GM23338 (cell line): ENCODE measurements around the gene OVCA2.

Experiments used
- CREB1 ChIP-seq: fragments of 250-450 bp; sonication (Bioruptor Pico); IDR thresholded peaks from 2 replicates; pipeline ENCODE4 v1.5.0; 2020; ENCODE audit warnings: low read depth, mild to moderate bottlenecking, moderate library complexity
- EZH2 ChIP-seq: fragments of 200-600 bp; sonication (generic); IDR thresholded peaks from one replicate; pipeline ENCODE4 v1.8.0; 2017; ENCODE audit warnings: antibody characterized with exemption, mild to moderate bottlenecking, low read depth; ENCODE audit not compliant: unreplicated experiment
- EZH2phosphoT487 ChIP-seq: fragments of 200-600 bp; sonication (generic); IDR thresholded peaks from one replicate; pipeline ENCODE4 v1.8.1; 2018; ENCODE audit warnings: antibody characterized with exemption; ENCODE audit not compliant: unreplicated experiment
- JUNB ChIP-seq: IDR thresholded peaks from one replicate; pipeline ENCODE4 v1.6.1; 2016; ENCODE audit warnings: antibody characterized with exemption; ENCODE audit not compliant: unreplicated experiment
- NANOG ChIP-seq: IDR thresholded peaks from 2 replicates; pipeline ENCODE4 v1.6.1; 2016; ENCODE audit warnings: antibody characterized with exemption, borderline replicate concordance
- POLR2AphosphoS5 ChIP-seq: IDR thresholded peaks from 2 replicates; pipeline ENCODE4 v1.6.1; 2016; ENCODE audit warnings: antibody characterized with exemption, low read depth
- REST ChIP-seq: IDR thresholded peaks from one replicate; pipeline ENCODE4 v1.6.1; 2018; ENCODE audit warnings: antibody characterized with exemption; ENCODE audit not compliant: unreplicated experiment
- ZNF114 ChIP-seq: fragments of 250-450 bp; sonication (Bioruptor Pico); IDR thresholded peaks from 2 replicates; pipeline ENCODE4 v1.5.0; 2020; ENCODE audit warnings: mild to moderate bottlenecking, moderate library complexity
- ZNF331 ChIP-seq: fragments of 250-450 bp; sonication (Bioruptor Pico); IDR thresholded peaks from 2 replicates; pipeline ENCODE4 v1.5.0; 2020; ENCODE audit warnings: low read depth, mild to moderate bottlenecking, moderate library complexity
- TF ChIP-seq, protein P1 (sequence below), 2 experiments: fragments of 200-600 bp in 1 of 2; sonication (generic) in 1 of 2; conservative IDR thresholded peaks; 2 replicates each; pipeline versions ENCODE4 v1.5.1 to v1.6.1; 2016 to 2017; ENCODE audit warnings: antibody characterized with exemption in 2 of 2, low read depth in 2 of 2, mild to moderate bottlenecking in 2 of 2, moderate library complexity in 1 of 2

DNA sequence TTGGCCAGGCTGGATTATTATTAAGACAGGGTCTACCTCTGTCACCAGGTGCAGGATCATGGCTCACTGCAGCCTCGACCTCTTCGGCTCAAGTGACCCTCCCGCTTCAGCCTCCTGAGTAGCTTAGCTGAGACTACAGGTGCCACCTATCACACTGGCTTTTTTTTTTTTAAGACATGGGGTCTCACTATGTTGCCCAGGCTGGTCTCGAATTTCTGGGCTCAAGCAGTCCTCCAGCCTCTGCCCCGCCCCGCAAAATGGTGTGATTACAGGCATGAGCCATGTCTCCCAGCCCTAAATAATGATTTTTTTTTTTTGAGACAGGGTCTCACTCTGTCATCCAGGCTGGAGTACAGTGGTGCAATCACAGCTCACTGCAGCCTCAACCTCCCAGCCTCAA is 5.8 kb downstream of the OVCA2 start:
- TF ChIP-seq EZH2: no peak
- no peak for TF ChIP-seq POLR2AphosphoS5
- no peak for TF ChIP-seq EZH2phosphoT487
- TF ChIP-seq, protein P1, sequence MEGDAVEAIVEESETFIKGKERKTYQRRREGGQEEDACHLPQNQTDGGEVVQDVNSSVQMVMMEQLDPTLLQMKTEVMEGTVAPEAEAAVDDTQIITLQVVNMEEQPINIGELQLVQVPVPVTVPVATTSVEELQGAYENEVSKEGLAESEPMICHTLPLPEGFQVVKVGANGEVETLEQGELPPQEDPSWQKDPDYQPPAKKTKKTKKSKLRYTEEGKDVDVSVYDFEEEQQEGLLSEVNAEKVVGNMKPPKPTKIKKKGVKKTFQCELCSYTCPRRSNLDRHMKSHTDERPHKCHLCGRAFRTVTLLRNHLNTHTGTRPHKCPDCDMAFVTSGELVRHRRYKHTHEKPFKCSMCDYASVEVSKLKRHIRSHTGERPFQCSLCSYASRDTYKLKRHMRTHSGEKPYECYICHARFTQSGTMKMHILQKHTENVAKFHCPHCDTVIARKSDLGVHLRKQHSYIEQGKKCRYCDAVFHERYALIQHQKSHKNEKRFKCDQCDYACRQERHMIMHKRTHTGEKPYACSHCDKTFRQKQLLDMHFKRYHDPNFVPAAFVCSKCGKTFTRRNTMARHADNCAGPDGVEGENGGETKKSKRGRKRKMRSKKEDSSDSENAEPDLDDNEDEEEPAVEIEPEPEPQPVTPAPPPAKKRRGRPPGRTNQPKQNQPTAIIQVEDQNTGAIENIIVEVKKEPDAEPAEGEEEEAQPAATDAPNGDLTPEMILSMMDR (conservative IDR thresholded peaks at IDR 0.05; ENCODE audit: low read depth in 2 of 2): no peak
- no peak for TF ChIP-seq ZNF331 (CRISPR knock-in tag)
- TF ChIP-seq REST: no peak
- TF ChIP-seq CREB1 (CRISPR knock-in tag): no peak
- TF ChIP-seq ZNF114 (CRISPR knock-in tag): no peak
- no peak for TF ChIP-seq NANOG
- no peak for TF ChIP-seq JUNB
